Upper lobe of left lung (tissue), 6 donors: ENCODE measurements around the gene EXOC4. TPM values are rescaled to one million over a fixed set of nuclear protein-coding genes. Genes with fewer than 3 reads are reported as not detected.
A peak's percentile ranks its signal among the peaks of the same experiment; 100 is the strongest.

ENCODE experiments used
- ATAC-seq, 2 donors: fragments of 200-7000 bp; cut with Tn5 transposase; one replicate each; pipeline ENCODE4 v1.9.1; 2022; ENCODE audit warnings: mild to moderate bottlenecking in 2 of 2, moderate library complexity in 2 of 2; ENCODE audit not compliant: low FRiP score in 2 of 2
- DNase-seq, 2 donors: peaks; one replicate each; pipeline ENCODE4 v3.0.0-alpha.2; 2019 to 2020
- H3K27ac ChIP-seq, 4 donors: fragments of 200-600 bp; sonication (generic); one replicate each; pipeline ENCODE4 v1.5.1; 2016 to 2019
- H3K27me3 ChIP-seq, 4 donors: fragments of 200-600 bp; sonication (generic); one replicate each; pipeline ENCODE4 v1.5.1; 2017 to 2019
- H3K36me3 ChIP-seq, 4 donors: fragments of 200-600 bp; sonication (generic); one replicate each; pipeline ENCODE4 v1.5.1; 2016 to 2019
- H3K4me1 ChIP-seq, 4 donors: fragments of 200-600 bp; sonication (generic); one replicate each; pipeline ENCODE4 v1.5.1; 2018 to 2019
- H3K4me3 ChIP-seq, 4 donors: fragments of 200-600 bp; sonication (generic); one replicate each; pipeline ENCODE4 v1.5.1; 2017 to 2019; ENCODE audit warnings: mild to moderate bottlenecking in 2 of 4, moderate library complexity in 1 of 4
- H3K9me3 ChIP-seq, 4 donors: fragments of 200-600 bp; sonication (generic); one replicate each; pipeline ENCODE4 v1.5.1; 2018 to 2019
- CTCF ChIP-seq, 6 experiments: fragments of 450-650 bp in 4 of 6; fragments of 200-600 bp in 2 of 6; sonication (generic) in 2 of 6; IDR thresholded peaks; one replicate each; pipeline ENCODE4 v1.5.1; 2016 to 2019; ENCODE audit warnings: antibody characterized with exemption in 6 of 6
- EP300 ChIP-seq, 4 donors: sonication (generic); formaldehyde crosslinking; IDR thresholded peaks; one replicate each; pipeline ENCODE4 v1.5.1; 2017; ENCODE audit warnings: antibody characterized with exemption in 4 of 4, control low read depth in 2 of 4
- POLR2A ChIP-seq, 4 donors: fragments of 450-650 bp; IDR thresholded peaks; one replicate each; pipeline ENCODE4 v1.5.1; 2016 to 2017; ENCODE audit warnings: antibody characterized with exemption in 4 of 4, mild to moderate bottlenecking in 2 of 4
- POLR2AphosphoS5 ChIP-seq, 2 donors: sonication (generic); formaldehyde crosslinking; IDR thresholded peaks; one replicate each; pipeline ENCODE4 v1.5.1; 2017; ENCODE audit warnings: antibody characterized with exemption in 2 of 2
- WGBS, 2 donors: methylation state at CpG; one replicate each; pipeline ENCODE4 v1.1.5; 2017 to 2018; 5-methylcytosine and 5-hydroxymethylcytosine counted together
- total RNA-seq, 6 donors: library from RNA; depleted of rRNA in 4 of 6; stranded (reverse); fragments of >200 nt in 4 of 6; gene quantifications; one replicate each; pipeline versions ENCODE4 v1.1.0 to v1.2.1, GENCODE V29; 2016 to 2021
- donor health status: DM: no; HTN: no; CAD: no; lungs with moderate emphysema.
- donor health status: DM: no; HTN: yes; CAD: no; lungs with severe emphysema.

The EXOC4 gene
- total RNA-seq, 6 donors from 2014 or later: 56.3 to 325 (median 99.4) TPM

- no peak for DNase-seq
- TF ChIP-seq EP300 (IDR thresholded peaks at IDR 0.05): no peak
- TF ChIP-seq POLR2A (IDR thresholded peaks at IDR 0.05): no peak
- TF ChIP-seq CTCF (IDR thresholded peaks at IDR 0.05): no peak
- TF ChIP-seq POLR2AphosphoS5 (IDR thresholded peaks at IDR 0.05): no peak
- no peak overlapping the region for H3K27ac ChIP-seq
- peaks cover 7 to 17% (median 13%) of the 10 kb centered on the region in 4 donors for H3K4me1 ChIP-seq
- H3K36me3 ChIP-seq: peaks cover 0 to 3% (median 0%) of the 10 kb centered on the region in 4 donors
- no peak for ATAC-seq
- H3K4me3 ChIP-seq: no peak overlapping the region
- H3K9me3 ChIP-seq: no peaks in the 10 kb centered on the region
- no peaks in the 10 kb centered on the region for H3K27me3 ChIP-seq
Observed at GRCh38 chr7:133361806-133362205, 108.9 kb downstream of the EXOC4 start.

GRCh38 chr7:133364959-133365690 lies 112.2 kb downstream of the EXOC4 start:
- Histone ChIP-seq H3K4me3 (no peak overlapping the region), H3K9me3 (no peaks in the 10 kb centered on the region), H3K27me3 (no peaks in the 10 kb centered on the region), H3K4me1 (peaks cover 13 to 17% (median 14%) of the 10 kb centered on the region in 4 donors), H3K27ac (no peak overlapping the region), H3K36me3 (no peaks in the 10 kb centered on the region)
- TF ChIP-seq EP300 (IDR thresholded peaks at IDR 0.05): no peak
- no peak for TF ChIP-seq CTCF (IDR thresholded peaks at IDR 0.05)
- TF ChIP-seq POLR2A (IDR thresholded peaks at IDR 0.05): no peak
- no peak for TF ChIP-seq POLR2AphosphoS5 (IDR thresholded peaks at IDR 0.05)
- no peak for ATAC-seq
- 61 to 68% methylated on average over 4 of the region's 4 CpGs for WGBS, 2 donors
- DNase-seq: no peak

GRCh38 chr7:133365917-133366316 lies 113.0 kb downstream of the EXOC4 start:
- Histone ChIP-seq H3K27me3 (no peaks in the 10 kb centered on the region), H3K27ac (peak overlapping the region in 1 of 4 donors; percentile 27), H3K4me1 (peaks cover 13 to 17% (median 14%) of the 10 kb centered on the region in 4 donors), H3K9me3 (no peaks in the 10 kb centered on the region), H3K36me3 (no peaks in the 10 kb centered on the region), H3K4me3 (no peak overlapping the region)
- 75 to 86% methylated on average over 3 of the region's 3 CpGs for WGBS, 2 donors
- DNase-seq (no peak), ATAC-seq (no peak)
- TF ChIP-seq EP300 (IDR thresholded peaks at IDR 0.05) (no peak), POLR2AphosphoS5 (IDR thresholded peaks at IDR 0.05) (no peak), POLR2A (IDR thresholded peaks at IDR 0.05) (no peak), CTCF (IDR thresholded peaks at IDR 0.05) (no peak)

- TF ChIP-seq POLR2AphosphoS5 (IDR thresholded peaks at IDR 0.05) (no peak), EP300 (IDR thresholded peaks at IDR 0.05) (no peak), CTCF (IDR thresholded peaks at IDR 0.05) (no peak), POLR2A (IDR thresholded peaks at IDR 0.05) (no peak)
- Histone ChIP-seq H3K27me3 (no peaks in the 10 kb centered on the region), H3K4me1 (peaks cover 13 to 17% (median 14%) of the 10 kb centered on the region in 4 donors), H3K27ac (no peak overlapping the region), H3K4me3 (no peak overlapping the region), H3K9me3 (no peaks in the 10 kb centered on the region), H3K36me3 (no peaks in the 10 kb centered on the region)
- no peak for ATAC-seq
- DNase-seq: no peak
- WGBS, 2 donors: 77% methylated on average over 3 of the region's 3 CpGs
Observed at GRCh38 chr7:133367561-133367960, 114.7 kb downstream of the EXOC4 start.

- no peak for TF ChIP-seq CTCF (IDR thresholded peaks at IDR 0.05)
- TF ChIP-seq EP300 (IDR thresholded peaks at IDR 0.05): no peak
- no peak for TF ChIP-seq POLR2A (IDR thresholded peaks at IDR 0.05)
- no peak for TF ChIP-seq POLR2AphosphoS5 (IDR thresholded peaks at IDR 0.05)
- no peak for DNase-seq
- WGBS, 2 donors: 65 to 67% methylated on average over 3 of the region's 3 CpGs
Observed at GRCh38 chr7:133369130-133369529, 116.3 kb downstream of the EXOC4 start.

More at GRCh38 chr7:133369130-133369529, 116.3 kb downstream of the EXOC4 start:
- Histone ChIP-seq H3K4me3 (no peak overlapping the region), H3K27ac (peak overlapping the region in 2 of 4 donors; percentile 47 to 71), H3K4me1 (peaks cover 13 to 17% (median 14%) of the 10 kb centered on the region in 4 donors), H3K9me3 (no peaks in the 10 kb centered on the region), H3K36me3 (no peaks in the 10 kb centered on the region), H3K27me3 (no peaks in the 10 kb centered on the region)
- ATAC-seq: no peak
